ENCODE results near the gene GSPT1. TPM values are rescaled to one million over a fixed set of nuclear protein-coding genes. Genes with fewer than 3 reads are reported as not detected.

Gene GSPT1
- total and polyA plus RNA-seq, 2 donors (not counting 1 experiment from before 2014, with no cell fraction given) = 20.6 to 72.6 TPM

DNA sequence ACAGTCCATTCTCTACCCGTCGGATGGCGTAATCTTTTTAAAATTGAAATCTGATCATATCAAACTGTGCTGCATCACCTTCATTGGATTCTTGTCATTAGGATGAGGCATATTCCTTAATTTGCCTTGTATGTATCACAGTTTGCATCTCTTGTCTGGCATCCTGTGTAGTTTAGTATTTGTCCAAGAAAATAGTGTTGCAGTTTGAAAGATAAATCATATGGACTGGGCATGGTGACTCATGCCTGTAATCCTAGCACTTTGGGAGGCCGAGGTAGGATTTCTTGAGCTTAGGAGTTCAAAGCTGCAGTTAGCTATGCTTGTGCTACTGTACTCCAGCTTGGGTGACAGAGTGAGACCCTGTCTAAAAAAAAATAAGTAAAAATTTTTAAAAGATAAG, 58.6 kb downstream of the GSPT1 start:
- CTCF ChIA-PET = no interaction called here
- TF ChIP-seq, protein P1, sequence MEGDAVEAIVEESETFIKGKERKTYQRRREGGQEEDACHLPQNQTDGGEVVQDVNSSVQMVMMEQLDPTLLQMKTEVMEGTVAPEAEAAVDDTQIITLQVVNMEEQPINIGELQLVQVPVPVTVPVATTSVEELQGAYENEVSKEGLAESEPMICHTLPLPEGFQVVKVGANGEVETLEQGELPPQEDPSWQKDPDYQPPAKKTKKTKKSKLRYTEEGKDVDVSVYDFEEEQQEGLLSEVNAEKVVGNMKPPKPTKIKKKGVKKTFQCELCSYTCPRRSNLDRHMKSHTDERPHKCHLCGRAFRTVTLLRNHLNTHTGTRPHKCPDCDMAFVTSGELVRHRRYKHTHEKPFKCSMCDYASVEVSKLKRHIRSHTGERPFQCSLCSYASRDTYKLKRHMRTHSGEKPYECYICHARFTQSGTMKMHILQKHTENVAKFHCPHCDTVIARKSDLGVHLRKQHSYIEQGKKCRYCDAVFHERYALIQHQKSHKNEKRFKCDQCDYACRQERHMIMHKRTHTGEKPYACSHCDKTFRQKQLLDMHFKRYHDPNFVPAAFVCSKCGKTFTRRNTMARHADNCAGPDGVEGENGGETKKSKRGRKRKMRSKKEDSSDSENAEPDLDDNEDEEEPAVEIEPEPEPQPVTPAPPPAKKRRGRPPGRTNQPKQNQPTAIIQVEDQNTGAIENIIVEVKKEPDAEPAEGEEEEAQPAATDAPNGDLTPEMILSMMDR (IDR thresholded peaks at IDR 0.05) = no peak
- TF ChIP-seq EZH2 (IDR thresholded peaks at IDR 0.05; ENCODE audit: borderline replicate concordance, insufficient read depth, low read depth, low read length, poor library complexity, severe bottlenecking) = no peak
- peaks cover 7 to 13% of the 10 kb centered on the region in 2 donors for H3K4me1 ChIP-seq (ENCODE audit: control insufficient read depth in 2 of 2, insufficient read depth in 2 of 2, low read length in 2 of 2)
- H3K4me2 ChIP-seq (replicated peaks; ENCODE audit: low read depth, low read length, poor library complexity, severe bottlenecking) = no peak overlapping the region
- DNase-seq = no peak
- H3K36me3 ChIP-seq (replicated peaks in 1 of 2; ENCODE audit: control extremely low read depth in 1 of 2, control insufficient read depth in 1 of 2, extremely low read depth in 1 of 2, insufficient read depth in 2 of 2, low read length in 1 of 2) = peaks cover 0 to 8% of the 10 kb centered on the region in 2 experiments
- 100% methylated on average over 2 of the region's 4 CpGs for WGBS (ENCODE audit: insufficient coverage)
- Mint-ChIP-seq H3K9me3 (ENCODE audit: insufficient read depth) (no peaks in the 10 kb centered on the region), H3K27ac (no peak overlapping the region), H3K27me3 (no peaks in the 10 kb centered on the region), H3K4me3 (no peak overlapping the region), H3K4me1 (peaks cover 20% of the 10 kb centered on the region)
- H3K4me3 ChIP-seq (ENCODE audit: control extremely low read depth in 1 of 5, extremely low read depth in 1 of 5, insufficient read depth in 1 of 5, low read depth in 2 of 5, low read length in 4 of 5) = no peak overlapping the region
- H4K20me1 ChIP-seq (ENCODE audit: control insufficient read depth, insufficient read depth, low read length, poor library complexity, severe bottlenecking) = peaks cover 3% of the 10 kb centered on the region
- no peak overlapping the region for H2AFZ ChIP-seq (ENCODE audit: insufficient read depth, low read depth, low read length, poor library complexity, severe bottlenecking)
- no peak overlapping the region for H3K9ac ChIP-seq (ENCODE audit: low read length)
- no peaks in the 10 kb centered on the region for H3K27me3 ChIP-seq (replicated peaks in 1 of 4; ENCODE audit: control extremely low read depth in 1 of 4, control insufficient read depth in 3 of 4, insufficient read depth in 4 of 4, low read length in 3 of 4)
- no peaks in the 10 kb centered on the region for H3K9me3 ChIP-seq (ENCODE audit: control extremely low read depth in 1 of 3, control insufficient read depth in 2 of 3, insufficient read depth in 1 of 3, low read length in 2 of 3)
- intact Hi-C loops (cut with micrococcal nuclease) = no loop called here
- H3K79me2 ChIP-seq (ENCODE audit: control insufficient read depth, insufficient read depth, low read length) = peaks cover 93% of the 10 kb centered on the region
- H3K27ac ChIP-seq (ENCODE audit: low read length in 2 of 2) = no peak overlapping the region
- no peak for ATAC-seq (ENCODE audit: low read depth)
- POLR2A ChIA-PET = interaction anchor here (0.6 kb wide), 1 partner anchor 114 kb away, joined by 4 read pairs; no protein-coding TSS in a partner anchor

DNA sequence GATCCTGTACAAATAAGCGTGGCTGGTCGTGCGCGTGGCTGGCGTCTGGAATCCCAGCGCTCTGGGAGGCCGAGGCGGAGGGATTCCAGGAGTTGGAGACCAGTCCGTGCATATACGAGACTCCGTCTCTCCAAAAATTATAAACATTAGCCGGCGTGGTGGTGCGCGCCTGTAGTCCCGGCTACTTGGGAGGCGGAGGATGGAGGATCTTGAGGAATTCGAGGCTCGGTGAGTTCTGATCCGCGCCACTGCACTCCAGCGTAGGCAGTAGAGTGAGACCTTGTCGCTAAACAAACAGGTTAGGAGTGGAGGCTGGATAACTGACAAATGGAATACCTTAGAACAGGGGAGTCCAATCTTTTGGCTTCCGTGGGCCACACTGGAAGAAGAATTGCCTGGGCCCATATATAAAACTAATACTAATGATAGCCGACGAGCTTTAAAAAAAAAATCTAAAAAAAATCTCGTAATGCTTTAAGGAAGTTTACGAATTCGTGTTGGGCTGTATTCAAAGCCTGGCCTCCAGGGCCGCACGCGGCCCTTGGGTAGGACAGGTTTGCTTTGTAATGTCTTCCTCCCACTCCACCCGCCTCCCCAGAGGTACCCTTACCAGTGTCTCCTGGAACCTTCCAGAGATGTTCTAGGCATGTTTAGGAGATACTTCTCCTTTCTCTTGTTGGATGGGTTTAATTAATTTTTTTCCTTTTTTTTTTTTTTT, 63.5 kb downstream of the GSPT1 start:
- peaks cover 24% of the 10 kb centered on the region for H4K20me1 ChIP-seq (ENCODE audit: control insufficient read depth, insufficient read depth, low read length, poor library complexity, severe bottlenecking)
- H3K4me3 Mint-ChIP-seq = peak overlapping the region; percentile 97
- H3K4me3 ChIP-seq (ENCODE audit: control extremely low read depth in 1 of 5, extremely low read depth in 1 of 5, insufficient read depth in 1 of 5, low read depth in 2 of 5, low read length in 4 of 5) = peak overlapping the region; percentile 73 to 97 (median 91)
- ATAC-seq (ENCODE audit: low read depth) (no peak), DNase-seq (peak; percentile 19)
- peak overlapping the region; percentile 82 for H3K4me2 ChIP-seq (replicated peaks; ENCODE audit: low read depth, low read length, poor library complexity, severe bottlenecking)
- 36% methylated on average over 20 of the region's 33 CpGs for WGBS (ENCODE audit: insufficient coverage)
- H3K9me3 Mint-ChIP-seq (ENCODE audit: insufficient read depth) = no peaks in the 10 kb centered on the region
- TF ChIP-seq, protein P1 (IDR thresholded peaks at IDR 0.05) = no peak
- H3K9me3 ChIP-seq (ENCODE audit: control extremely low read depth in 1 of 3, control insufficient read depth in 2 of 3, insufficient read depth in 1 of 3, low read length in 2 of 3) = no peaks in the 10 kb centered on the region
- CTCF ChIA-PET = interaction anchor here (1.5 kb wide), 1 partner anchor 62 kb away, joined by 3 read pairs; no protein-coding TSS in a partner anchor
- H3K9ac ChIP-seq (ENCODE audit: low read length) = peak overlapping the region; percentile 92
- peak overlapping the region; percentile 100 for H2AFZ ChIP-seq (ENCODE audit: insufficient read depth, low read depth, low read length, poor library complexity, severe bottlenecking)
- intact Hi-C loops (cut with micrococcal nuclease) = loop anchor here (5.0 kb wide), 2 partner anchors 910 to 1110 kb away; partner anchors contain the start of genes CLEC16A, DEXI and NUBP1
- no peaks in the 10 kb centered on the region for H3K27me3 Mint-ChIP-seq
- POLR2A ChIA-PET = interaction anchor here (0.7 kb wide), 1 partner anchor 13 kb away, joined by 3 read pairs; no protein-coding TSS in a partner anchor
- H3K4me1 Mint-ChIP-seq = peaks cover 43% of the 10 kb centered on the region
- peak overlapping the region; percentile 66 to 94 for H3K27ac ChIP-seq (ENCODE audit: low read length in 2 of 2)
- H3K79me2 ChIP-seq (ENCODE audit: control insufficient read depth, insufficient read depth, low read length) = peaks cover 94% of the 10 kb centered on the region
- H3K4me1 ChIP-seq (ENCODE audit: control insufficient read depth in 2 of 2, insufficient read depth in 2 of 2, low read length in 2 of 2) = peaks cover 18 to 27% of the 10 kb centered on the region in 2 donors
- peaks cover 4 to 19% of the 10 kb centered on the region in 2 experiments for H3K36me3 ChIP-seq (replicated peaks in 1 of 2; ENCODE audit: control extremely low read depth in 1 of 2, control insufficient read depth in 1 of 2, extremely low read depth in 1 of 2, insufficient read depth in 2 of 2, low read length in 1 of 2)
- peak overlapping the region; percentile 97 for H3K27ac Mint-ChIP-seq
- H3K27me3 ChIP-seq (replicated peaks in 1 of 4; ENCODE audit: control extremely low read depth in 1 of 4, control insufficient read depth in 3 of 4, insufficient read depth in 4 of 4, low read length in 3 of 4) = no peaks in the 10 kb centered on the region

All from B cell (primary cell).